BLaER1 treated with 17β-estradiol and CSF1 and Interleukin-3, amounts not matched to agents 10 nM and 100 nM (cell line): Measurements from ENCODE around the gene BLMH.

Experiments
- H3K27ac ChIP-seq, 11 experiments: shearing (Covaris generic); formaldehyde crosslinking; 2 replicates each; pipeline ENCODE4 v1.8.1; 2022
- H3K27me3 ChIP-seq, 11 experiments: shearing (Covaris generic); formaldehyde crosslinking; 2 replicates each; pipeline ENCODE4 v1.8.1; 2022
- H3K36me3 ChIP-seq, 11 experiments: shearing (Covaris generic); formaldehyde crosslinking; 2 replicates each; pipeline ENCODE4 v1.8.1; 2022
- H3K4me1 ChIP-seq, 10 experiments: shearing (Covaris generic); formaldehyde crosslinking; 2 replicates each; pipeline ENCODE4 v1.8.1; 2022
- H3K4me2 ChIP-seq, 11 experiments: shearing (Covaris generic); formaldehyde crosslinking; 2 replicates each; pipeline ENCODE4 v1.8.1; 2022
- H3K4me3 ChIP-seq, 10 experiments: shearing (Covaris generic); formaldehyde crosslinking; 2 replicates each; pipeline ENCODE4 v1.8.1; 2022
- H3K9ac ChIP-seq, 11 experiments: shearing (Covaris generic); formaldehyde crosslinking; 2 replicates each; pipeline ENCODE4 v1.8.1; 2022
- H3K9me3 ChIP-seq, 11 experiments: shearing (Covaris generic); formaldehyde crosslinking; replicated peaks in 1 of 11; 2 replicates each; pipeline ENCODE4 v1.8.1; 2022
- H4K20me1 ChIP-seq, 11 experiments: shearing (Covaris generic); formaldehyde crosslinking; 2 replicates each; pipeline ENCODE4 v1.8.1; 2022
- Cebpa-rat ChIP-seq, 11 experiments: shearing (Covaris generic); IDR thresholded peaks; 2 replicates each; pipeline ENCODE4 v1.8.1; 2022

Gene BLMH

GRCh38 chr17:30291543-30292285 is at the start of gene BLMH:
Gene BLMH (minus strand): TSS chr17:30291944. CDS start chr17:30291819, 125 bp downstream.
- Histone ChIP-seq H3K4me2 (peak within 1 kb of the TSS; percentile 78 to 98 (median 94)), H3K4me3 (peak within 1 kb of the TSS; percentile 87 to 99 (median 92)), H3K27ac (peak within 1 kb of the TSS; percentile 71 to 90 (median 85)), H3K27me3 (no peaks in the 10 kb centered on the region), H3K9me3 (peaks cover 0 to 3% (median under 1%) of the 10 kb centered on the region in 11 experiments; a peak in 4 of 22 replicates), H4K20me1 (peaks cover 0 to 25% (median 4%) of the 10 kb centered on the region in 11 experiments; a peak in 8 of 22 replicates), H3K4me1 (peaks cover 11 to 20% (median 13%) of the 10 kb centered on the region in 10 experiments), H3K36me3 (peaks cover 17 to 39% (median 30%) of the 10 kb centered on the region in 11 experiments), H3K9ac (peak within 1 kb of the TSS; percentile 87 to 94 (median 90))
- TF ChIP-seq Cebpa-rat (IDR thresholded peaks at IDR 0.05): no peak

- TF ChIP-seq Cebpa-rat (IDR thresholded peaks at IDR 0.05): no peak
- Histone ChIP-seq H3K27ac (no peak overlapping the region), H4K20me1 (no peaks in the 10 kb centered on the region), H3K27me3 (no peaks in the 10 kb centered on the region), H3K9me3 (no peaks in the 10 kb centered on the region), H3K36me3 (no peaks in the 10 kb centered on the region), H3K4me3 (no peak overlapping the region), H3K4me2 (no peak overlapping the region), H3K9ac (no peak overlapping the region; a peak in 1 of 22 replicates), H3K4me1 (peaks cover 14 to 67% (median 33%) of the 10 kb centered on the region in 10 experiments)
Measured at GRCh38 chr17:30340801-30341356, 49.1 kb upstream of the BLMH start.

GRCh38 chr17:30339086-30339485 is 47.3 kb upstream of the BLMH start:
- H3K9me3 ChIP-seq: no peaks in the 10 kb centered on the region
- no peak overlapping the region for H3K27ac ChIP-seq
- no peak overlapping the region for H3K4me3 ChIP-seq
- TF ChIP-seq Cebpa-rat (IDR thresholded peaks at IDR 0.05): no peak
- H4K20me1 ChIP-seq: no peaks in the 10 kb centered on the region
- H3K4me1 ChIP-seq: peaks cover 5 to 49% (median 17%) of the 10 kb centered on the region in 10 experiments
- H3K9ac ChIP-seq: no peak overlapping the region
- no peak overlapping the region; a peak in 1 of 22 replicates for H3K4me2 ChIP-seq
- no peaks in the 10 kb centered on the region for H3K27me3 ChIP-seq
- no peaks in the 10 kb centered on the region for H3K36me3 ChIP-seq

GRCh38 chr17:30337393-30337999 is 45.8 kb upstream of the BLMH start:
- Histone ChIP-seq H3K27me3 (no peaks in the 10 kb centered on the region), H3K36me3 (no peaks in the 10 kb centered on the region), H3K9me3 (no peaks in the 10 kb centered on the region), H3K9ac (no peak overlapping the region), H3K4me1 (peaks cover 10 to 46% (median 19%) of the 10 kb centered on the region in 10 experiments), H3K4me2 (peak overlapping the region in 2 of 11 experiments; percentile 24 to 39; a peak in 3 of 22 replicates), H3K4me3 (no peak overlapping the region), H4K20me1 (no peaks in the 10 kb centered on the region), H3K27ac (no peak overlapping the region)
- TF ChIP-seq Cebpa-rat (IDR thresholded peaks at IDR 0.05): no peak

GRCh38 chr17:30336369-30337171 is 44.8 kb upstream of the BLMH start:
- no peak overlapping the region for H3K4me3 ChIP-seq
- H3K4me1 ChIP-seq: peaks cover 19 to 56% (median 28%) of the 10 kb centered on the region in 10 experiments
- no peak overlapping the region for H3K4me2 ChIP-seq
- no peaks in the 10 kb centered on the region for H3K9me3 ChIP-seq
- no peak overlapping the region for H3K27ac ChIP-seq
- no peaks in the 10 kb centered on the region for H4K20me1 ChIP-seq
- no peaks in the 10 kb centered on the region for H3K27me3 ChIP-seq
- H3K9ac ChIP-seq: no peak overlapping the region
- H3K36me3 ChIP-seq: no peaks in the 10 kb centered on the region
- no peak for TF ChIP-seq Cebpa-rat (IDR thresholded peaks at IDR 0.05)

- H3K27ac ChIP-seq: no peak overlapping the region
- H3K4me2 ChIP-seq: no peak overlapping the region
- no peak for TF ChIP-seq Cebpa-rat (IDR thresholded peaks at IDR 0.05)
- no peak overlapping the region for H3K4me3 ChIP-seq
- no peaks in the 10 kb centered on the region for H3K36me3 ChIP-seq
- no peaks in the 10 kb centered on the region for H4K20me1 ChIP-seq
- H3K27me3 ChIP-seq: no peaks in the 10 kb centered on the region
- H3K9me3 ChIP-seq: no peaks in the 10 kb centered on the region
- no peak overlapping the region for H3K9ac ChIP-seq
- H3K4me1 ChIP-seq: peaks cover 30 to 44% (median 39%) of the 10 kb centered on the region in 10 experiments
Measured at GRCh38 chr17:30334421-30334820, 42.7 kb upstream of the BLMH start.

- Histone ChIP-seq H3K4me2 (peak within 1 kb of the TSS; percentile 59 to 80 (median 66)), H3K4me1 (peaks cover 29 to 43% (median 38%) of the 10 kb centered on the region in 10 experiments), H4K20me1 (no peaks in the 10 kb centered on the region), H3K4me3 (no peak within 1 kb of the TSS; a peak in 1 of 20 replicates), H3K27me3 (no peaks in the 10 kb centered on the region), H3K36me3 (no peaks in the 10 kb centered on the region), H3K9me3 (no peaks in the 10 kb centered on the region), H3K27ac (peak within 1 kb of the TSS in 1 of 11 experiments; percentile 40; a peak in 1 of 22 replicates), H3K9ac (peak within 1 kb of the TSS in 1 of 11 experiments; percentile 26; a peak in 1 of 22 replicates)
- no peak for TF ChIP-seq Cebpa-rat (IDR thresholded peaks at IDR 0.05)
Measured at GRCh38 chr17:30333503-30334360, 42.0 kb upstream of the BLMH start, which contains the start of gene TMIGD1. Gene TMIGD1 (minus strand): TSS chr17:30334057. CDS start chr17:30332133, 1,924 bp downstream.

- Histone ChIP-seq H3K27ac (peak overlapping the region in 6 of 11 experiments; percentile 3 to 50 (median 14); a peak in 8 of 22 replicates), H3K4me2 (peak overlapping the region; percentile 59 to 80 (median 66)), H3K27me3 (no peaks in the 10 kb centered on the region), H3K36me3 (no peaks in the 10 kb centered on the region), H3K9me3 (no peaks in the 10 kb centered on the region), H4K20me1 (no peaks in the 10 kb centered on the region), H3K4me1 (peaks cover 18 to 49% (median 38%) of the 10 kb centered on the region in 10 experiments), H3K4me3 (peak overlapping the region in 2 of 10 experiments; percentile 3 to 5; a peak in 4 of 20 replicates), H3K9ac (peak overlapping the region in 6 of 11 experiments; percentile 3 to 26 (median 10); a peak in 9 of 22 replicates)
- TF ChIP-seq Cebpa-rat (IDR thresholded peaks at IDR 0.05): no peak
Measured at GRCh38 chr17:30332057-30332542, 40.4 kb upstream of the BLMH start.
